GM12872 (cell line): ENCODE data around the gene CAMK4.

Source experiments
- CTCF ChIP-seq: IDR thresholded peaks from 3 replicates; pipeline ENCODE4 v1.5.1; 2011; ENCODE audit warnings: low read depth, mild to moderate bottlenecking, low read length, moderate library complexity; ENCODE audit not compliant: insufficient read depth

The CAMK4 gene

DNA sequence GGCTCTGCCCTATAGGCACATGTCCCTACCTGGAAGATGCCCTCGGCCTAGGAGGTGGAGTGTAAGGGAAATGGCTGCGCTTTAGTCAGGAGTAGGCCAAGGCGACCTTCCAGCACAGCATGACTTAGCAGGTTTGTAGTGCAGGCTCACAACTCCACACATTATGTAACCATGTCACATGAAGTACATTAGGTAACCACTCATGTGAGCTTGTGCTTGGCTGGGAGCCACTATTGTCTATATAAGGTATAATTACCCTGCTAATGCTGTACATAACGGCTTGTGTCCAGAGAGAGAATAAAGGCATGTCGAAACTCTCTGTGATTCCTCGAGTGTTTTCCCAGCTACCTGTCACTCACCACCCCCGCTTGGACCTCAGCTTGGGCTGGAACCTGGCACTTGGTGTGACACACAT is 74.9 kb downstream of the CAMK4 start:
- TF ChIP-seq CTCF = no peak

GRCh38 chr5:111299831-111300432 is 75.7 kb downstream of the CAMK4 start:
- TF ChIP-seq CTCF = no peak

- TF ChIP-seq CTCF = no peak
These were observed 77.1 kb downstream of the CAMK4 start for GRCh38 chr5:111301264-111301663.

DNA sequence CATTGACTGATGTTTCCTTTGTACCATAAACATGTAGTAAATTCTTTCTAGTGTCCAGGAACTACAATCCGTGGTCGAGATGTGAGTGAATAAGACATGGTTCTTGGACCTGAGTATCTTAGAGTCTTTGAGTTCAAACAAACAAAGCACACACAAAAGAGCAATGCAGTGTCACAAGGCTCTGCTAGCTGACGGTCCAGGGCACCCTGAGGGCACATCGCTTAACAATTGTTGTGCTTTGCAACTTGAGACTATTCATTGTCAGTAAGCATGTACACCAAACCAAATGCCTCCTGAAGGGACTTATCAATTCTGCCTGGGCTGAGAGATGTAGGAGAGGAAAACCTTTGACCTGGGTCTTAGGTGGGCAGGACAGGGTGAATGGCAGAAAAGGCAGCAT is 84.8 kb downstream of the CAMK4 start:
- no peak for TF ChIP-seq CTCF

- TF ChIP-seq CTCF = no peak
These were observed 85.2 kb downstream of the CAMK4 start for GRCh38 chr5:111309384-111309783.

DNA sequence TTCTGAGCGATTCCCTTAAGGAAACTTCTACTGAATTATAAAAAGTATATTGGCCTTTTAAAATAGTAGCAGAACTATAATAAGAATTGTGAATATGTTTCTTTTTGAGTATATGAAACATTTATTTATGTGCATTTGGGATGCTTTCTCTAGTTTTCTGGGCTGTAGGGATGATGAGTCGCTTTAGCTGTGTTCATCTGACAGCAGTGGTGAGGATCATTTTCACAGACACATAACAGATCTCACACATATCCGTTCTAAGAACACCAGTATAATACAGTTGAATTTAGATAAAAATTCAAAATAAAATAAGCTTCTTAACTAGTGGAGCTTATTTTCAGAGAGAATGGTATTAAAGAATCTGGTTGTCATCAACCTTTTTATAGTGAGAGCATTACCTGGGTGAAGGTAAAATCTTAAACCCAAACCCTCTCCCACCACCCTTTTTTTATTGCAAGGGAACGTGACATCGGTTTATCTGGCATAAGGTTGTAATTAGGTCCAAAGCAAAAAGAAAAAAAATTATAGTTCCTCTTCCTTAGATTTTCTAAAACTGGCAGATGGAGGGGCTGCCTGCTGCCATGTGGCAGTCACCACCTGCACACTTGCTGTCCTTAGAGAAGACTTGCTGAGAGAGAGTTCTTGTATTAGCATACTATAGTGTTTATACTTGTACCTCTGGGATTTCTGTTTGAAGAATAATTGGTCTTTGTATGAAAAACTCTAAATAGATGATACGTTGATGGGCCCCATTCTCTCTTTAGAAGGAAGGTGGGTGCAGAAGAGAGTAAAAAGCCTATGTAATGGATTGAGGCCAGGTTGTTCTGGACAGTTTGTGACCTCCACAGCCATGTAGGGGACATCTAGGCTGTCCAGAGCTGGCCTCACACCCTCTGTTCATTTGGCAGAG is 86.8 kb downstream of the CAMK4 start:
- TF ChIP-seq CTCF = no peak

DNA sequence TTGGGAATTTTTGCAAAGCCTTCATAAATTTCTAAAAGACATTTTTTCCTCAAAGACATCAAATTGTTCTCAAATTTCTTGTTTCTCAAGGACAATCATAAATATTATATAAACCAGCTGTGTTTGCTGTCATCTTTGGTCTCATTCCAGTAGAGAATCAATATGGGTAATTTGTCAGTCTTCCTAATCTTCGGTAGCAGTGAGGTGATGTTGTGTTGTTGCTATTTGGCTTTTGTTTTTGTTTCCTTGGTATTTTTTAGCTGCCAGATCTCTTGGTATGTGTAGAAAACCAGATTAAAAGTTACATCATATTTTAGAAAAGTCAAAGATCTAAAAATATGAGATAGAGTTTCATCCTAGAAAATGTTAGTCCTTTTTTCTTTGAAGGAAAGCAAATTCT is 87.5 kb downstream of the CAMK4 start:
- TF ChIP-seq CTCF = no peak
